Uterus (tissue), 4 donors: Measurements from ENCODE around the gene SHTN1. TPM values are rescaled to one million over a fixed set of nuclear protein-coding genes. Genes with fewer than 3 reads are reported as not detected.

ENCODE experiments used
- DNase-seq, 2 donors: peaks; one replicate each; pipeline ENCODE4 v3.0.0-alpha.2; 2019 to 2020
- H3K27ac ChIP-seq, 2 donors: fragments of 200-600 bp; sonication (generic); 1 replicate in 1 of 2; 2 replicates in 1 of 2; pipeline ENCODE4 v1.5.1; 2016 to 2018
- H3K27me3 ChIP-seq, 2 donors: fragments of 200-600 bp; sonication (generic); one replicate each; pipeline ENCODE4 v1.5.1; 2018 to 2019; ENCODE audit warnings: control low read depth in 1 of 2
- H3K36me3 ChIP-seq, 2 donors: fragments of 200-600 bp; sonication (generic); one replicate each; pipeline ENCODE4 v1.5.1; 2019; ENCODE audit warnings: control low read depth in 1 of 2
- H3K4me1 ChIP-seq, 2 donors: fragments of 200-600 bp; sonication (generic); one replicate each; pipeline ENCODE4 v1.5.1; 2018 to 2019; ENCODE audit warnings: control low read depth in 1 of 2
- H3K4me3 ChIP-seq, 2 donors: fragments of 200-600 bp; sonication (generic); 1 replicate in 1 of 2; 2 replicates in 1 of 2; pipeline ENCODE4 v1.5.1; 2018 to 2019; ENCODE audit warnings: mild to moderate bottlenecking in 1 of 2
- H3K9me3 ChIP-seq, 2 donors: fragments of 200-600 bp; sonication (generic); one replicate each; pipeline ENCODE4 v1.5.1; 2019; ENCODE audit warnings: control low read depth in 1 of 2
- CTCF ChIP-seq, 4 experiments: fragments of 200-600 bp in 2 of 4; fragments of 450-650 bp in 2 of 4; sonication (generic) in 2 of 4; IDR thresholded peaks; one replicate each; pipeline ENCODE4 v1.5.1; 2016 to 2019; ENCODE audit warnings: antibody characterized with exemption in 4 of 4, mild to moderate bottlenecking in 2 of 4, moderate library complexity in 1 of 4
- POLR2A ChIP-seq, 2 donors: fragments of 450-650 bp; IDR thresholded peaks; one replicate each; pipeline ENCODE4 v1.6.1; 2016; ENCODE audit warnings: antibody characterized with exemption in 2 of 2, mild to moderate bottlenecking in 1 of 2, moderate library complexity in 1 of 2
- intact Hi-C: fragments of 100-400 bp; cut with DNase I; formaldehyde crosslinking; loops from one replicate; pipeline ENCODE4 v1.15.1; 2023; ENCODE audit warnings: low total_unique reads
- total RNA-seq, 4 donors: library from RNA; depleted of rRNA in 3 of 4; stranded (reverse); fragments of >200 nt in 3 of 4; gene quantifications; one replicate each; pipeline versions ENCODE4 v1.1.0 to v1.2.4, GENCODE V29; 2014 to 2023
- donor health status: DM: yes; HTN: yes; CAD: no.

Gene SHTN1
- total RNA-seq, 4 donors from 2014 or later, result 4.9 to 19.6 (median 7.3) TPM

DNA sequence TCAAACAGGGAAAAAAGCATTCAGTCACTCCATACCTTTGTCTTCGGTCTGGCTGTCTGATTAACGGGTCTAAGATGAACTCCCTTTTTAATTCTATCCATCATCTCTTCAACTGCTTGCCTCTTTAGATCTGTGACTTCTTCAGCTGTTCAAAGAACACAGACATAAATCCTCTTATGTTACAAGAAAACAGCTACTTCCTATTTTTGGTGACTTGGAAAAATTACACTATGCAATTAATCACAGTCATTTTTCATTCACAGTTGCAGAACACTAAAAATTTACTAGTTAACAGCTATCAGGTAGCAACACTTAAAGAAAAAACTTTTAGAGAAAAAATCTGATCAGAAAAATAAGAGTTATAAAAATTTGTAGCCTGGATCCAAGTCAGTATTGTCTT lies 89.6 kb downstream of the SHTN1 start:
- intact Hi-C loops, result no loop called here

GRCh38 chr10:116913695-116914094 lies 91.3 kb downstream of the SHTN1 start:
- Histone ChIP-seq H3K4me3 (no peak overlapping the region), H3K4me1 (no peaks in the 10 kb centered on the region), H3K9me3 (no peaks in the 10 kb centered on the region), H3K27me3 (no peaks in the 10 kb centered on the region), H3K36me3 (no peaks in the 10 kb centered on the region), H3K27ac (no peak overlapping the region)
- no peak for TF ChIP-seq POLR2A (IDR thresholded peaks at IDR 0.05)
- TF ChIP-seq CTCF (IDR thresholded peaks at IDR 0.05), result no peak
- DNase-seq, result no peak
- intact Hi-C loops, result no loop called here

More for the DNA sequence above, 89.6 kb downstream of the SHTN1 start:
- DNase-seq, result no peak
- H3K4me3 ChIP-seq, result no peak overlapping the region
- H3K27me3 ChIP-seq, result no peaks in the 10 kb centered on the region
- H3K4me1 ChIP-seq, result no peaks in the 10 kb centered on the region
- TF ChIP-seq POLR2A (IDR thresholded peaks at IDR 0.05), result no peak
- TF ChIP-seq CTCF (IDR thresholded peaks at IDR 0.05), result no peak
- no peaks in the 10 kb centered on the region for H3K9me3 ChIP-seq
- no peak overlapping the region for H3K27ac ChIP-seq
- H3K36me3 ChIP-seq, result no peaks in the 10 kb centered on the region

GRCh38 chr10:116912162-116912561 lies 92.8 kb downstream of the SHTN1 start:
- Histone ChIP-seq H3K36me3 (no peaks in the 10 kb centered on the region), H3K4me3 (no peak overlapping the region), H3K27ac (no peak overlapping the region), H3K27me3 (no peaks in the 10 kb centered on the region), H3K9me3 (no peaks in the 10 kb centered on the region), H3K4me1 (no peaks in the 10 kb centered on the region)
- intact Hi-C loops, result no loop called here
- TF ChIP-seq POLR2A (IDR thresholded peaks at IDR 0.05), result no peak
- no peak for TF ChIP-seq CTCF (IDR thresholded peaks at IDR 0.05)
- DNase-seq, result no peak

DNA sequence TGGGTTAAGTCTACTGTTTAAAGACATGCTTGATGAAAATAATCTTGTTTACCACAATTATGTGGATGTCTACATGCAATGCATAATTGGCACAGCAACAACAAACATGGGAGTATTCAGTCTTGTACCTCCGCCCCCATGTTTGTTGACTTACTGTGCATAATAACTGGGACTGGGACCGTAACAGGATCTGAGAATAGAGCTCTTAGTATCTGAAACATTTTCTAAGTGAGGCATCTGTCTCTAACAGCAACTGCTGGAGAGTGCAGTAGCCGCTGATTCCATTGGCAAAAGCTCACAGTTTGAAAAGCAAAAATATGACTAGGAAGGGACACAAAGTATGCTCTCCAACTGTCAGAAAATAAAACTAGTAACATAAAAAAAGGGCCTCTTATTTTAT lies 94.1 kb downstream of the SHTN1 start:
- TF ChIP-seq POLR2A (IDR thresholded peaks at IDR 0.05) (no peak), CTCF (IDR thresholded peaks at IDR 0.05) (no peak)
- H3K36me3 ChIP-seq, result no peaks in the 10 kb centered on the region
- no peaks in the 10 kb centered on the region for H3K9me3 ChIP-seq
- H3K27ac ChIP-seq, result no peak overlapping the region
- no peaks in the 10 kb centered on the region for H3K4me1 ChIP-seq
- DNase-seq, result no peak
- intact Hi-C loops, result no loop called here
- H3K27me3 ChIP-seq, result no peaks in the 10 kb centered on the region
- H3K4me3 ChIP-seq, result no peak overlapping the region

DNA sequence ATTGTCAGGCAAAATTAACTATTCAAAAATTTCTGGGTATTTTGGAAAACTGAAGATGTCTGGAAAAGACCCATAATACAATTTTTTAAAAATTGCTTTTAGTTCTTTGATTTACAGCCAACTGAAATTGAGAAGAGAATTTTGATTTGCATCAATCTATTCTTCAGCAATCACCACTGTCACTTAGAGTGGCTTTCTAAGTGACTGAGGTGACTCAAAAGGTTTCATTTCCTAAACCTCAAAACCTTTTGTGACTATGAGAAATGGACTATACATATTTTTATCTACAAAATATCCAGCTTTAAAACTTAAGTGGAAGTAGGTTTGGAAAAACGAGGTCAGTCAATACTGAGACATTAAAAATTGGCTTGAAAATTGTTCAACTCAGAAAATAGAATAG lies 95.7 kb downstream of the SHTN1 start:
- intact Hi-C loops, result no loop called here
- Histone ChIP-seq H3K4me1 (no peaks in the 10 kb centered on the region), H3K9me3 (no peaks in the 10 kb centered on the region), H3K27ac (no peak overlapping the region), H3K27me3 (no peaks in the 10 kb centered on the region), H3K4me3 (no peak overlapping the region), H3K36me3 (no peaks in the 10 kb centered on the region)
- DNase-seq, result no peak
- no peak for TF ChIP-seq POLR2A (IDR thresholded peaks at IDR 0.05)
- no peak for TF ChIP-seq CTCF (IDR thresholded peaks at IDR 0.05)
